Endothelial cell of umbilical vein (primary cell): ENCODE results near the gene SETBP1. TPM values are rescaled to one million over a fixed set of nuclear protein-coding genes. Genes with fewer than 3 reads are reported as not detected.

Source experiments
- BruUV-seq: library from RNA; stranded (reverse); fragments of 400-500 nt; replicated peaks from 2 replicates; lab custom pipeline; 2021; lab: Mats Ljungman, UMichigan
- CTCF ChIA-PET: fragments of 300-600, 350-600 bp; sonication (Branson Sonifier 250); formaldehyde crosslinking; loops from one replicate; lab custom pipeline; 2021; ENCODE audit warnings: antibody characterized with exemption, inconsistent platforms; lab: Charles Lee
- POLR2A ChIA-PET: fragments of 300-600, 350-600 bp; sonication (Branson Sonifier 250); formaldehyde crosslinking; loops from one replicate; lab custom pipeline; 2021; ENCODE audit warnings: antibody characterized with exemption, inconsistent platforms; lab: Charles Lee
- DNase-seq: peaks from one replicate; pipeline ENCODE4 v3.0.0-alpha.2; 2011; ENCODE audit warnings: low read depth, low spot score
- FAIRE-seq: peaks from 2 replicates; lab custom pipeline; 2011; peaks lifted over from hg19 to GRCh38; lab: Jason Lieb, UNC
- H2AFZ ChIP-seq: 2 replicates; pipeline ENCODE4 v1.6.0; 2012; ENCODE audit warnings: low read depth, low read length, control low read depth, inconsistent platforms
- H3K27ac ChIP-seq: 2 replicates; pipeline ENCODE4 v1.5.1; 2011; ENCODE audit warnings: low read depth, mild to moderate bottlenecking, control low read depth, low read length, moderate library complexity; ENCODE audit not compliant: insufficient read depth
- H3K27me3 ChIP-seq, 2 experiments: 2 replicates each; pipeline versions ENCODE4 v1.6.0 to v1.6.1; 2011; ENCODE audit warnings: low read length in 2 of 2, mixed read lengths in 1 of 2; ENCODE audit not compliant: control insufficient read depth in 2 of 2, insufficient read depth in 2 of 2
- H3K36me3 ChIP-seq, 2 experiments: 2 replicates in 1 of 2; 3 replicates in 1 of 2; pipeline ENCODE4 v1.5.1; 2011; ENCODE audit warnings: low read length in 2 of 2, mild to moderate bottlenecking in 1 of 2, moderate library complexity in 1 of 2; ENCODE audit not compliant: control insufficient read depth in 2 of 2, insufficient read depth in 2 of 2; ENCODE audit errors: extremely low read depth in 1 of 2
- H3K4me1 ChIP-seq: 3 replicates; pipeline ENCODE4 v1.5.1; 2011; ENCODE audit warnings: mild to moderate bottlenecking, low read length; ENCODE audit not compliant: control insufficient read depth, insufficient read depth; ENCODE audit errors: extremely low read depth
- H3K4me2 ChIP-seq: 2 replicates; pipeline ENCODE4 v1.6.1; 2011; ENCODE audit warnings: low read length, control low read depth, mixed read lengths; ENCODE audit not compliant: insufficient read depth
- H3K4me3 ChIP-seq, 3 experiments: fragments of 200-600 bp in 1 of 3; sonication (generic), shearing (Covaris generic) in 1 of 3; replicated peaks in 1 of 3; 2 replicates each; pipeline ENCODE4 v1.5.1; 2011 to 2016; ENCODE audit warnings: control low read depth in 3 of 3, low read length in 3 of 3, mild to moderate bottlenecking in 2 of 3, inconsistent platforms in 1 of 3, low read depth in 1 of 3, moderate library complexity in 1 of 3; ENCODE audit not compliant: insufficient read depth in 1 of 3
- H3K79me2 ChIP-seq: 2 replicates; pipeline ENCODE4 v1.6.0; 2012; ENCODE audit warnings: low read length, inconsistent platforms; ENCODE audit not compliant: control insufficient read depth, insufficient read depth
- H3K9ac ChIP-seq: replicated peaks from 2 replicates; pipeline ENCODE3; 2011; ENCODE audit warnings: low read length, control low read depth; ENCODE audit not compliant: insufficient read depth; ENCODE audit errors: extremely low read depth
- H3K9me1 ChIP-seq: replicated peaks from 3 replicates; pipeline ENCODE4 v1.6.0; 2011; ENCODE audit warnings: mild to moderate bottlenecking, low read length; ENCODE audit not compliant: control insufficient read depth, insufficient read depth; ENCODE audit errors: extremely low read depth
- H3K9me3 ChIP-seq: replicated peaks from 2 replicates; pipeline ENCODE4 v1.5.1; 2012; ENCODE audit warnings: low read length, inconsistent platforms; ENCODE audit not compliant: control insufficient read depth, insufficient read depth
- H4K20me1 ChIP-seq: replicated peaks from 2 replicates; pipeline ENCODE3; 2011; ENCODE audit warnings: mild to moderate bottlenecking, low read length; ENCODE audit not compliant: control insufficient read depth, insufficient read depth; ENCODE audit errors: extremely low read depth
- dilution Hi-C: fragments of 300-500 bp; cut with MboI; formaldehyde crosslinking; loops from one replicate; pipeline ENCODE4 v1.15.0; 2019; ENCODE audit warnings: low sequenced_read_pairs; ENCODE audit not compliant: extremely low pct_ligation_motif_present
- intact Hi-C: fragments of 100-400 bp; cut with micrococcal nuclease; formaldehyde crosslinking; loops from one replicate; pipeline ENCODE4 v1.10.0; 2022
- polyA plus RNA-seq, 4 experiments: library from polyadenylated mRNA; depleted of rRNA in 3 of 4; stranded (reverse) in 3 of 4; unstranded in 1 of 4; fragments of >200 nt; gene quantifications; 2 replicates each; pipeline versions ENCODE4 v1.2.1 to v1.2.3, GENCODE V29; 2011 to 2012; ENCODE audit warnings: missing spikeins in 1 of 4
- total RNA-seq: library from RNA; stranded (reverse); gene quantifications from 2 replicates; pipeline ENCODE4 v1.2.3, GENCODE V29; 2021
- TF ChIP-seq, protein P1 (sequence below), 2 donors: IDR thresholded peaks; 1 replicate in 1 of 2; 2 replicates in 1 of 2; pipeline ENCODE4 v1.5.1; 2011; ENCODE audit warnings: low read length in 2 of 2, mild to moderate bottlenecking in 2 of 2, moderate library complexity in 2 of 2, control low read depth in 1 of 2, inconsistent platforms in 1 of 2, low read depth in 1 of 2; ENCODE audit not compliant: insufficient read depth in 1 of 2; ENCODE audit errors: extremely low read depth in 1 of 2

Gene SETBP1
- total and polyA plus RNA-seq, 2 donors (not counting 3 experiments of a cell fraction or from before 2014, with no cell fraction given): 0.76 to 3.1 TPM

DNA sequence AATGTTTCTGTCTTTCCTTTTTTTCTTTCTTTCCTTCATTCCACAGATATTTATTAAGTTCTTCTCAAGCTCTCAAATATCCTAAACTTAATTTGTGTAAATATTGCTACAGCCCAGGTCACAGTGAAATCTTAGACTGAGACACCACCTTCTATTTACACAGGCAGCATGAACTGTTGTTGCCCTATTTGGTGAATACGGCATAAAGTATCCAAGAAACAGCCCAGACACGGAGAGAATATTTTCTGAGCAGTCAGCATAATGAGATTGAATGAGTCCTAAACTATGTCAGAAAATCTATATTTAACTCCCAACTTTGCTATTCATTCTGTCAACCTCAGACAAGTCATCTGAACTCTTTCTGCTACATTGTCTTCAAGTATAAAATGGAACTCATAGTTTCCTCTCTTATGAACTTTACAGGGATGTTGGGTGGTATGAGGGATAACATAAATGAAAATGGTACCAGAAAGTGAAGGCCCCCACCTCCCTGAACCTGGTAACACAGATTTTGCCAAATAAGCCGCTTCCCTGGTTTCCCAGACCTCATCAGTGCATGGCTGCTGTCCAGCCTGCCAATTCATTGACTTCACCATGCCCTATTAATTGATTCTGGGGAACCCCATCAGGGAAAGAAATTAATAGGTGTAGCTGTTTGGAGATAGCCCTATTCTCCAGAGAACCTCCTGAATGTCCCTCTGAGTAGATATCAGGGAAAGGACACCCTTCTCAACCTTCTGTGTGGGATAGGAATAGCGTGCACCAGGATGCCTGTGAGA lies 235.9 kb downstream of the SETBP1 start:
- dilution Hi-C loops: no loop called here

More for the DNA sequence above, 235.9 kb downstream of the SETBP1 start:
- Histone ChIP-seq H2AFZ (no peak overlapping the region), H3K9ac (no peak overlapping the region), H3K27me3 (no peaks in the 10 kb centered on the region), H3K4me1 (no peaks in the 10 kb centered on the region), H3K79me2 (no peaks in the 10 kb centered on the region), H4K20me1 (no peaks in the 10 kb centered on the region), H3K27ac (no peak overlapping the region), H3K9me1 (no peaks in the 10 kb centered on the region), H3K36me3 (no peaks in the 10 kb centered on the region), H3K4me2 (no peak overlapping the region), H3K9me3 (no peaks in the 10 kb centered on the region), H3K4me3 (no peak overlapping the region)
- no peak for FAIRE-seq
- ChIA-PET CTCF (no interaction called here), POLR2A (no interaction called here)
- no TSS peak for BruUV-seq
- intact Hi-C loops: no loop called here
- DNase-seq: no peak
- TF ChIP-seq, protein P1, sequence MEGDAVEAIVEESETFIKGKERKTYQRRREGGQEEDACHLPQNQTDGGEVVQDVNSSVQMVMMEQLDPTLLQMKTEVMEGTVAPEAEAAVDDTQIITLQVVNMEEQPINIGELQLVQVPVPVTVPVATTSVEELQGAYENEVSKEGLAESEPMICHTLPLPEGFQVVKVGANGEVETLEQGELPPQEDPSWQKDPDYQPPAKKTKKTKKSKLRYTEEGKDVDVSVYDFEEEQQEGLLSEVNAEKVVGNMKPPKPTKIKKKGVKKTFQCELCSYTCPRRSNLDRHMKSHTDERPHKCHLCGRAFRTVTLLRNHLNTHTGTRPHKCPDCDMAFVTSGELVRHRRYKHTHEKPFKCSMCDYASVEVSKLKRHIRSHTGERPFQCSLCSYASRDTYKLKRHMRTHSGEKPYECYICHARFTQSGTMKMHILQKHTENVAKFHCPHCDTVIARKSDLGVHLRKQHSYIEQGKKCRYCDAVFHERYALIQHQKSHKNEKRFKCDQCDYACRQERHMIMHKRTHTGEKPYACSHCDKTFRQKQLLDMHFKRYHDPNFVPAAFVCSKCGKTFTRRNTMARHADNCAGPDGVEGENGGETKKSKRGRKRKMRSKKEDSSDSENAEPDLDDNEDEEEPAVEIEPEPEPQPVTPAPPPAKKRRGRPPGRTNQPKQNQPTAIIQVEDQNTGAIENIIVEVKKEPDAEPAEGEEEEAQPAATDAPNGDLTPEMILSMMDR (IDR thresholded peaks at IDR 0.05; ENCODE audit: extremely low read depth in 1 of 2, insufficient read depth in 1 of 2, low read depth in 1 of 2, low read length in 2 of 2): no peak
